HG03064 (cell line): ENCODE results near the gene WNT7A.

Experiments
- ATAC-seq: cut with Tn5 transposase; IDR thresholded peaks from one replicate; pipeline ENCODE4 v1.9.1; 2021; ENCODE audit warnings: low read depth; ENCODE audit not compliant: unreplicated experiment

Gene WNT7A

DNA sequence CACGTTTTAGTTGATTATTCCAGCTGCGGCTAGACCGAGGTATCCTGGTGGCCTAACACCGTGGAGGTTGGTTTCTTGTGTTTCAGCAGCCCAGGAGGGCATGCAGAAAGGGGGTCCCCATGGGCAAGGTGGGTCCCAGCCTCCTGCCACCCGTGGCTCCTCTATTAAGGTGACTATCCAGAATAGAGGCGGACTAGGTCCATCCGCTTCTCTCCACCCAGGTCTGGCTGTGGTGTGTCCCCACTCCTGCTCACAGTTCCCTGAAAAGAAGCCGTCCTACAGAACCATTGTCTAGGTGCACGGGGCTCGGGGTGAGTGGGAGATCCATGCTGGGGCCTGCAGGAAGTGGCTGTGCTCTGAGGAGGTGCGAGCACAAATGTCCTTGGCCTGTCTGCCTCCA, 81.5 kb downstream of the WNT7A start:
- ATAC-seq: no peak

DNA sequence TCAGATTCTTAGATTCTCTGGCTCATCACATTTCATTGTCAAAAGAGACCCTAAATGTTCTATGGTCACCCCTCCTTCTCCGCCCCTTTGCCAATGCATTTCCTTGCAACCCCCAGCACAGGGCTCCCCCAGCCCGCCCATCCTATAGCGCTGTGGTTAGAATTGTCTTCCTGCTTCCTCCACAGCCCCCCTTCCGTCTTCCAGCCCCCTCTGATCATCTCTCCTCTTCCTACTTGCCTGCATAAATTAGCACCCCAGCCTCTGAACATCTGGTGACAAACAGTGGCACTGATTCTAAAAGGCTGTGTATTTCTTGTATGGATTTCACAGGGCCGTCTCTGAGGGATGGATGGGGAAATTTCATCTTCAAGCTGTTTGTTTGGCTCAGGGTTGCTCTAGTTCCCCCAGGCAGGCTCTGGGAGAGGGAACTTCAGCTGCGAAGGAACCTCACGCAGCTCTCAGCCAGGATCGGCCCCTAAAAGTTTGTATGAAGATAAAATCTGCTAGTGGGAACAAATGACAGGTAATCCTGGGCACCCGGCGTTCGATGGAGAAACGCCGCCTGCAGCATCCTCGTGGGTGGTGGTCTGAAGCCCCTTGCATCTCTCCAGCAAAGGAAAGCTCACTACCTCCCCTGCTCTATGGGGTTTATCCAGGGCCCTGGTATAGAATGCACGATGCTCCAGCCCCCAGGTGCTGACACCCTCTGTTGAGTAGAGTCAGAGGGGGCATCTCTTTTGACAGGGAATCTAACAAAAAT, 83.0 kb downstream of the WNT7A start:
- ATAC-seq: no peak

DNA sequence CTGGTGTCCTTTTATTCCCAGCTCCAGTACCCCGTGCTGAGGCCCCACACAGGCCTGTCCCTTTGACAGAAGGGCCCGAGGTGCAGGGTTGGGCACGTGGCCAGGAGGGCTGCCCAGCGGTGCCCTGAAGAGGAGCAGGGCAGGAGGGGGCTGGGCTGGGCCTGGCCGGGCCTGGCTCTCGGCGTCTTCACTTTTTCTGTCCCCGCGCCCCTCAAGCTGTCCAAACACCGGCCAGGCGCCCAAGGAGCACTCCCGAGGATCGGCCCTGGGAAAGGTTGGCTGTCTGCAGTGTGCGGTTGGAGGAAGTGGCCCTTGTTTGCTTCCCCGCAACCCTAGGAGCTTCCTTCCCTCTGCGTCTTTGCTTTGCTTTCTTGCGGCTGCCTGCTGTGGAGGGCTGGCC, 84.1 kb downstream of the WNT7A start:
- no peak for ATAC-seq

DNA sequence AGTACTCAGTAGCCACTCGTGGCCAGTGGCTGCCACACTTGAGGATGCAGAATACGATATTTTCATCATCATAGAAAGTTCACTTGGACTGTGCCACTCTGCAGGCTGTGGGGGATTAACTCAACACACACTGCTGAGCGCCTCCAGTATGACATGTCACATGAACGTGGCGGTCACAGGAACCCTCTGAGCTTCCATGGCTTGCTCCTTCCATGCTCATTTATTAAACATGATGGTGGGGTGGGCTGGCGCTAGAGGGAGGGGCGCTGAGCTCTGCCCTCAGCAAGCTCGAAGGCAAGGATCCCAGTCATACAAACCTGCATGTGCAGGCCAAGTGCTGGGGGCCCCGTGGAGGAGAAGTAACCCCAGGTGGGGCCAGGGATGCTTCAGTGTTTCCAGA, 85.5 kb downstream of the WNT7A start:
- no peak for ATAC-seq

DNA sequence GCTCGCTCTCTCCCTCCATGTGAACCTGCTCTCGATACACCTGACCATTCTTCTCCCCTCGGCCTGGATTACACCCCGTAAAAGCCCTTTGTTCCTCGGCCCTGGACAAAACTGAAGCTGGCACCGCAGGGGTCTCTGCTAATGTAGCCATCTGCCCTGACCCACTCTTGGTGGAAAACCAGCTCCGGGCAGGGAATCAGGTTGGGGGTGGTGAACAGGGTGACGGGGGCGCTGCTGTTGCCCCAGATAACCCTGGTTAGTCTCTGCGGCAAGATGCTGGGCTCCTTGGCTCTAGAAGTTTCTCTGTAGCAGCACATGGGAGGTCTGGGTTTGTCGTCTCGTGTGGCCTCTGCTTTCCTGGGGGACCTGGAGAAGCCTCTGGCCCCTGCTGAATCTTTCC, 86.4 kb downstream of the WNT7A start:
- no peak for ATAC-seq

DNA sequence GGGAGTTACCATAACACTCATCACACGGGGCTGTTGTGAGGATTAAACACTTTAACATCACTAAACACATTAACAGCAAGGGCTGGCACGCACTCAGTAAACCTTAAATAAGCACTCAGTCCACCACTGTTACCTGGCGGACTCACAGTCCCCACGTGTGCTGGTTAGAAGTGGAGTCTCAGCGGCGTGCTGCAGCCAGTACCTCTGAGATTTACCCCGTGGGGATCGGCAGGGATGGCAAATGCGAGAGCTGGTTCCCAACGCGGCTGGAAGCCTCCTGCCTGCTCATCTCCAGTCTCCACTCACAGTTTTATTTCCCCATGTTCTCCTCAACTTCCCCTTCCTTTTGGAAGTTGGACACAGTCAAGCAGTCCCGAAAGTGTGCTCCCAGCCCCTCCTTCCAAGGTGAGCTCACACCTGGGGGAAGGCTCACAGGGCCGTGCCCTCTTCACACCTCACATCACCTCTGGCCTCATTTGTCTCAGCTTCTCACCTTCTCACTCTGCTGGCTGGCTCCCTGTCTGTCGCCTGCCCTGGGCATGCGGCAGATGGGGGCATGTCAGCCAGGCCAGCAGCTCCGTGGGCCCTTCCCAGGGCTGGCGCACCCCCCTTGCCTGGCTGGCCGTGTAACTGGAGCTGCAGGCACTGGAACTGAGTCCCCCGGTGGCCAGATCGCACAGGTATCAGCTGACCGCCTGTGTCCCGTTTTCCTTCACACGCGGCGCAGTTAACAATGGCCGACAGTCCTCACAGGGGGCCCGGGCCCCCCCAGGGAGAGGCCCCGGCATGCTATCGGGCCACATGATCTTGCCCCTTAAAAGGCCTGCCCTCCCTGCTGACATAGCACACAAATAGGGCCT, 87.1 kb downstream of the WNT7A start:
- no peak for ATAC-seq

DNA sequence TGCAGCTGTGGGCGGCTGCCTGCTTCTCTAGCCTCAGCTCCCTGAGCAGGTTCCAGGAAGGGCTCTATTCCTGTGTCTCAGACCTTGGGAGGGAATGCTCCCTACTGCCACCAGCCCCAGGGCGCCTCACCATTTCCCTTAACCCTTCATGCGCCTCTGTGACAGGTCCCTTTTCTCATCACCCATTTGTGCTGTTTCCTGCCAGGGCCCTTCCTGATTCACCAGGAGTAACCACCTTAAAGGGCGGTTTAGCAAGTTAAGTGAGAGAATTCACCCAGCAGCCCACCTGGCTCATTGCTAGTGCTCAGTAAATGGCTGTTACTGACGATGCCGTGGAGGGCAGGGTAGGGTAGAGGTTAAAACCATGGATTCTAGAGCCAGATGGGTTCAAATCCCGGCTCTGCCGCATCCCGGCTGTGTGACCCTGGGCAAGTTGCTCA, 87.8 kb downstream of the WNT7A start:
- no peak for ATAC-seq

DNA sequence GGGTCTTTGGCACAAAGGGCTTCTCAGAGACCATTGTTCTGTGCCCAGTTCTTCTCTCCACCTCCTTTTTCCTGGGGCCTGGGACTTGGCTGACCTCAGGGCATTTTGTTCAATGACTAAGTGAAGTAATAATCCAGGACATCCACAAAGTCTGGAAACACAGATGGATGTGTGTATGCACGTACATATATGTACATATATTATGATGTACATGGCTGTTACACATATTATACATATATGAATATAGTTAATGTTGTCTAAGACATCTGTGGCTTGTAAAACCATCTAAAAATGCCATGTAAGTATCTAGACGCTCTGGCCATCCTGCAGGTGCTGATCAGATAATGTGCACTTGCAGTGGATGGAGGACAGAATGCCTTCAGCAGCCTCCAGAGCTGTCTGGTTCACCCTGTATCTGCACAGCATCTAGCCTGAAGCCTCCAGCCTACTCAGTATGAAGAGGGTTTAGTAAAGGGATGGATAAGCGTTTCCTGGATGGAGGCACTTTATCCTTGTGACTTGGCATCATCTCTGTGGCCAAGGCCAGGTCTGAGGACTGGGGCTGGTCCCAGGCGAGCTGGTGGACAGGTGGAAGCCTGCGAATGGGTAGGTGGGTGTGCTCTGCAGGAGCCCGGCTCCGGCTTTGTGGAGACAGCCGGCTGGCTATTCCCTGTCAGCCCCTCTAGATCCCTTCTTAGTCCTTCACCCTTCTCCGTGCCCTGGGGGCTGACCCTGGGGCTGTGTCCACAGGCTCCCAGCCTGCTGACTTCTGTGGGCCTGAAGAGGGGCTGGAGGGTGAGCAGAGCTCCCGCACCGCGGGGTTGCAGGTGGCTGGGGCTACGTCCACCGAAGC, 88.4 kb downstream of the WNT7A start:
- no peak for ATAC-seq

DNA sequence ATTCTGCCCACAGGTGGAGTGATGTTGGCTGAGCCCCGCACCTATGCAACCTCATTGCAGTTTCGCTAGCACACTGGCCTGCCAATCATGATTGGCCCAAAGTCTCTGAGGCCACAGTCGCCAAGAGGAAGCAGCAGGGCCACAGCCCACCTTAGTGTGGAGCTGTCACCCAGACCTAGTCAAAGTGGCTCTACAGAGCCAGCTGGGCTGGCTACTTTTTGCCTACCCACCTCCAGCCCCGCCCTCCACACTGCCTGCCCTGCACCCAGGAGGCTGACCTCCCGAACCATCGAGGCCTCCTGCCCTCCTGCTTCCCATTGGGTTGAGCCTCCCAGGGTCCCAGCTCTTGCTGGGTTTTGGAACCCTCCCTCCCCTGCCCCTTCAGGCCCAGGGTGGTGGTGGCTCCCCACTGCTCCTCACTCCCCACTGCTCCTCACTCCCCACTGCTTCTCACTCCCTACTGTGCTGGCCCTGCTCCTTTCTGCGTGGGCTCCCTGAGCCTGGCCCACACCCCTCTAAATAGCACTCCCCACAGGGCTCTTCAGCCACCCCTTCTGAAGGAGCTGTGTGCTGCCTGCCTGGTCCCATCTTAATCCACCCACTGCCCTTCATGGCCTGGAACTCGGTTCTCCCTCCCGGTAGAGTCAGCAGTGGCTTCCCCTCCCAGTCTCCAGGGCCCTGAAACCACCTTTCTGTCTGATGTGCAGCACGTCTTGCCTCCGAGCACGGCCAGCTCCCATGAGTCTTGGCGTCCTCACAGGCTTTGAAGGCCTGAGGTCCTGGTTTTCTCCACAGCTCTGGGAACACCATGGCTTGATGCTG, 89.3 kb downstream of the WNT7A start:
- ATAC-seq: no peak

DNA sequence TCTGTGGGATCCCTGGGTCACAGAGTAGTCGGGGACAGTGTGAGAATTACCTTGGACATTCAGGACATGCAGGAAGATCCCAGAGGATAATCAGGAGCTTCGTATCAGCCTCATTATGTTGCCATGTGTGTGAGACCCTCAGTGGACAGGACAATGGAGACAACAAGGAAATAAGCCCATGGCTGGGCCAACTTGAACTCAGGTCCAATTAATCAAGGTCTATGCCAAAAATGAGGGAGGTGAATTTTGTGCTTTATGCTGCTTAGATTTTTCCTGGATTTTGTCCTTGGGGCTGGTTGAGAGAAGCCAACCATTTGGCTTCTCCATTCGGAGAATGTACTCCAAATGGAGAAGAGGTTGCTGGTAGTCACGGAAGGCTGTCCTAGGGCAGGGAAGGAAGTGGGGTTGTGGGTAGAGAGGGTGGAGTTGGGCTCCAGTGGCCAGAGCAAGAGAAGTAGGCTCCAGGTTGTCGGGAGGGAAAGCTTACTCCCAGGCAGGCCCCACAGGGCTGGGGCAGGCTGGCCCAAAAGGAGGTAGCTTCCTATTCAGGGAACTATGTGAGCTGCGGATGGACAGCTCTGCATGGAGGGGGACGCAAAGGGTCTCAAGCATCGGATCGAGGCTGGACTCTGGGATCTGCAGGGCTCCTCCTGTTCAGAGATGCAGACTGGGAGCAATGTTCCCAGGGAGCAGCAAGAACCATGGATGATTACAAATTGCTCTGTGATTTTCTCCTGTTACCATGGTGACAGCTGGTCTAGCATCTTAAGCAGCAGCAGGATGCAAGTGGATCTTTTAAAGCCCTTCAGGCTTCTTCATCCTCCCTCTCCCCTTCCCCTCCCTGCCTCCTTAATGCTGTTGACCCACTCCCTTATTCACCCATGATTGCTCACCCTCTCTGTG, 91.1 kb downstream of the WNT7A start:
- ATAC-seq: no peak

DNA sequence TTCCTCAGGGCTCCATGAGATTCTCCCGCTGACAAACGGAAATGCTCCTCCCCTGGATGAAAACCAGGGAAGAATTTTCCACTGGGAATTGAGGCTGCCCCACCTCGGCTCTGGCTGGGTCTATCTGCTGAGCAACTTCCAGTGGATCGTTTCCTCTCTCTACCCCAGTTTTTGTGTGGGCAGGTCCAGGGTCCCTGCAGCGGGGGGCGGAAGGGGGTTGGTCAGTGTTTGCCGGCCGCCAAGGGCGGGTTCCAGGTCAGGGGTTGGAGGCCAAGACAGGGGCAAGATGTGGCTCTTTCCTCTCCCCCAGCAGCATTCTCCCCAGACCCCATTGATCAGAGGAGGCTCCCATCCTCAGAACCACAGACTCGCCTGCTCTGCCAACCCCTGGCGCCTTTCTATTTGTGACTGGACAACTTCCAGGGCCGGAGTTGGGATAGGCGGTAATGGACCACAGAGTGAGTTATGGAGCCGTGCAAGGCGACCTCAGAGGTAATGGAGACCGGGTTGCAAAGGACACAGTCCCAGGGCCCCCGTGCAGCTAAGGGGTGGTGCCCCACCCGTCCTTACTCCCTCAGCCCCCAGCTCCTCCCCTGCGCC, 92.2 kb downstream of the WNT7A start:
- ATAC-seq: no peak

DNA sequence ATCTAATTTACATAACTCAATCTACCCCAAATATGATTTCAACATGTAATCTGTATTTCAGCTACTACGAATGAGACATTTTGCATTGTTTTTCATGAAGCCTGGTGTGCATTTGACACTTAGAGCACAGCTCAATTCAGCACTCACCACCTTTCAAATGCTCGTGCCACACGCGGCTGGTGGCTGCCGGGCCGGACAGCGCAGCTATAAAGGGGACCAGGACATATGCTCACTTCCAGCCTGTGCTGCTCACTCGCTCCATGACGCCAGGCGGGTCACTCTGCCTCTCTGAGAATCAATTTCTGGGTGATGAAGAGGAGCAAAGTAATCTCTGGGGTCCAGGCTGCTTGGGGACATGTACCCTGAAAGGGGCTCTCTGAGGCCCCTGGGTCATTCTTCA, 93.1 kb downstream of the WNT7A start:
- ATAC-seq: no peak

DNA sequence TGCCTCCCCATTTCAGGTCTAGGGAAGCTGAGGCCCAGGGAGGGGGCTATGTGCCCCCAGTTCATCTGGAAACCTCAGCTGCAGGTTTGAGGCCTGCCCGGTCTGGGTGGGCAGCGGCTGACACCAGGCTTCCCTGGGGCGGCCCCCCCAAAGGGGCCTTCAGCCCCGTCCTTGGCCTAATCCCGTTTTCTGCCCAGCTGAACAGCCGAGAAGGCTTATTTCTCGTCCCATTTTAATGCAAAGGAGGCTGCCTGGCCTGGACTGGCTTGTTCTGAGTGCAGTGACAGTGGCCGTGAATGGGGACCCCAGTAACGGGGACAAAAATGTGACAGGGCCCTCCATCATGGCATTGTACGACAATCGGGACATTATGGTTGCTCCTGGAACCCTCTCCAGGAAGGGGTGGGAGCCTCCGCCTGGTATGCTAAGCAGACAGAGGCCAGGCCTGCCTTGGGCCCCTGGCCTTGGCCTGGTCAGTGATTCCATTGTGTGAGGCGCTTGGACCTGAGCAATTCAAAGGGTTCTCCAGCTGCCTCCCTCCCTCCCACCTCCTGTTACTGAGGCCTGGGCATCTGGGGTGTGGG, 93.9 kb downstream of the WNT7A start:
- ATAC-seq: no peak

DNA sequence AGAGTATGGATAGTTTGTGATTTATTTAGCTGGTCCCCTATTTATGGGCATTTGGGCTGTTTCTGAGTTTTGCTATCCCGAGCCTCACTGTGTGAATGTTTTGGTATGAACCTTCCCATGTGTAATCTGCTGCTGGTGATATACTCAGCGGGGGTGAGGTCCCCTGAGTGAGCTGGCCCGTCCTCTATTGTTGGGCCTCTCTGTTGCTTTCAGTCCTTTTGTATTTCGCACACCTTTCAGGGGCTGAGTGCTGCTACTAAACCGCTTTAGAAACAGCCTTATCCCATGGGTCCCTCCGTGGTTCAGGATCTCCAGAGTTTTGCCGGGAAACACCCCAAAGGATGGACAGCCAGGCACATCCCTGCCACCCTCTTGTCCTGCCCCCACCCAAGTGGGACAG, 94.5 kb downstream of the WNT7A start:
- ATAC-seq: no peak

DNA sequence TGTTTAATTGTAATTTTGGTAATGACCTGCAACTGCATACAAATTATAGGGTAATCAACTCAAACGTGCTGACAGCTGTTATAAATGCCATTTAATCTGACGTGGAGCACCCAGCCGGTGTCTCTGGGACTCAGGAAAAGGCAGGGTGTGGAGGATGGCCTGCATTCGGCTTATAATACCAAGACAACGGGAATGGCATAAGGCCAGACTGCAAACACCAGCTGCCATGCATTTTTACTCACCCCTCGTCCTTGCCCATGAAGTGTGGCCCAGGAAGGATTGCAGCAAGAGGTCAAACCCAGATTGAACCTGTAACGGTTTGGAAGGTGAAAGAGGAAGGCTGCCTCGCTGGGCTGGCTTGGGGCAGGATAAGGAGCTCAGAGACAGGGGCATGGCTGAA, 96.4 kb downstream of the WNT7A start:
- no peak for ATAC-seq

DNA sequence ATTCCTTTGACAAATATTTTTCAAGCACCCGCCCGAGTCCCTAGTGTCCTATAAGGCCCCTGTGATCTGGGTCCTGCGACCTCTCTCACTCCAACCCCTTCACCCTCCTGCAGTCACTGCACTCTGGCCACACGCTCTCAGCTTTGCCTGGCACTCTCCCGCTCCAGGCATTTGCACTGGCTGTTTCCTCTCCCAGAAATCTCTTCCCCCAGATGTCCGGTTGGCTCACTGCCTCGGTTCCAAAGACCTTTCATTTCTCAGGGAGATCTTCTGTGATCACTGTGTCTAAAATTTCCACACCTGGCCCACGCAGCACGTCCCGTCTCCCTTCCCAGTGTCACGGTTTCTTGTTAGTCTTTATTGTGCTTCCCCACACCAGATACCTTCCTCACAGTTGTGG, 97.4 kb downstream of the WNT7A start:
- no peak for ATAC-seq

DNA sequence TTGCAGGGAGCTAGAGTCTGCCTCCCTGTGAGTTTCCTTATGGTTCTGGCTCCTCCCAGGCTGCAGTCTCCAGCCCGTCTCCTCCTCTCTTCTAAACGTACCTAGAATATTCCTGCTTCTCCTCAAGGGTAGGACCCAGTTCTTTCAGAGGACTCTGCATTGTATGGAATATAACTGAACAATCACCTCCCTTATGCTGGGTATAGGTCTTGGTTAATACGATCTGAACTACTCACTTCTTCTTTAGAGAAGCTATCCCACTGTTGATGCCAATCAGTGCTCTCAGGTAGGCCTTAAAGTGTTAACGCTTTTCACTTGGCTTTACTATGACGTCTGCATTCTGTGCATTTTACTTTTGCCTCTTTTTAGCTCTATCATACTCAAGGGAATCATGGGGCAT, 98.5 kb downstream of the WNT7A start:
- ATAC-seq: no peak

DNA sequence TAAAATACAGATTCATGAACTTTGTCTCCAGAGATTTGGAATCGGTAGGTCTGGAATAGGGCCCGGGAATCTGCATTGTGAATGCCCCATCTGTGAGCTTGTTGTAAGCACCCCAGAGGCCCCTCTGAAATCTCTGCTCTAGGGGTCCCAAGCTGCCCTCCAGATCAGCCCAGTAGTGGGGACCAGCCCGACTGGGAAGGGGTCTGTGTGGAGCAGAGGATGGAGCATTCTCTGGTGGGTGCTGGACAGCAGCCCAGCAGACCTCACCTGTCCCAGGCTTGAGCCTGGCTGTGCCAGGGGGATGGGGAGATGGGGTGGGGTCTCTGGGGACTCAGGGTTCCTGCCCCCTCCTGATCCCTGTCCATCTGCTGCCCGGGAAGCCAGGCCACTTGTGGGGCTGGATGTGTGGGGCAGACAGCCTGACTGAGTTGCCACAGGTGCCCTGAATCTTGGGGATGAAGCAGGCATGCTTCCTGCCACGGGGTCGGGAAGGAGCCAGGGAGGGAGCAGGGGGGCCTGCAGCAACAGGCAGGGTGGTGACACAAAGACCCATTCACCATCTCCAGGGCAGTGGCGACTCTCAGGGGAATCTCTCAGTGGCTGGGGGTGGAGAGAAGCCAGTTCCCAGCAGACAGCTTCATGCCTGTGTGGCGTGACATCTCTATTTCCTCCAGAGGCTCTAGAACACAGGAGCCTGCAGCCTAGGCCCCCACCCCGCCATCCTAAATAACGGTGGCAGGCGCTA, 99.3 kb downstream of the WNT7A start:
- ATAC-seq: no peak
